CD14-positive monocyte (primary cell): Measurements from ENCODE around the gene FOXO3. TPM values are rescaled to one million over a fixed set of nuclear protein-coding genes. Genes with fewer than 3 reads are reported as not detected.

Experiments
- DNase-seq, 3 donors: peaks; one replicate each; pipeline ENCODE4 v3.0.0-alpha.2; 2011 to 2022
- H2AFZ ChIP-seq: 2 replicates; pipeline ENCODE4 v1.6.0; 2012; ENCODE audit warnings: mild to moderate bottlenecking, low read depth, low read length, inconsistent platforms; ENCODE audit not compliant: insufficient read depth, poor library complexity, severe bottlenecking
- H3K27ac ChIP-seq, 2 donors: 1 replicate in 1 of 2; 2 replicates in 1 of 2; pipeline ENCODE4 v1.5.1; 2012 to 2013; ENCODE audit warnings: low read length in 2 of 2, control low read depth in 1 of 2, inconsistent platforms in 1 of 2, low read depth in 1 of 2, mild to moderate bottlenecking in 1 of 2
- H3K27me3 ChIP-seq, 2 donors: one replicate each; pipeline versions ENCODE4 v1.6.0 to v1.6.1; 2011 to 2013; ENCODE audit warnings: low read length in 2 of 2; ENCODE audit not compliant: control insufficient read depth in 2 of 2, insufficient read depth in 2 of 2
- H3K36me3 ChIP-seq, 2 donors: replicated peaks in 1 of 2; 1 replicate in 1 of 2; 2 replicates in 1 of 2; pipeline versions ENCODE4 v1.5.1 to v1.6.1; 2012 to 2013; ENCODE audit warnings: low read length in 2 of 2, control low read depth in 1 of 2, inconsistent platforms in 1 of 2, mild to moderate bottlenecking in 1 of 2; ENCODE audit not compliant: insufficient read depth in 2 of 2, control insufficient read depth in 1 of 2
- H3K4me1 ChIP-seq, 2 donors: 1 replicate in 1 of 2; 2 replicates in 1 of 2; pipeline versions ENCODE4 v1.5.1 to v1.6.1; 2012 to 2013; ENCODE audit warnings: low read length in 2 of 2, control low read depth in 1 of 2, inconsistent platforms in 1 of 2, mild to moderate bottlenecking in 1 of 2, moderate library complexity in 1 of 2; ENCODE audit not compliant: insufficient read depth in 2 of 2, control insufficient read depth in 1 of 2
- H3K4me2 ChIP-seq: replicated peaks from 2 replicates; pipeline ENCODE3; 2012; ENCODE audit warnings: low read length, moderate library complexity, mild to moderate bottlenecking; ENCODE audit not compliant: poor library complexity, severe bottlenecking; ENCODE audit errors: extremely low read depth
- H3K4me3 ChIP-seq, 3 experiments: fragments of 200-600 bp in 1 of 3; sonication (generic) in 1 of 3; replicated peaks in 1 of 3; 1 replicate in 2 of 3; 2 replicates in 1 of 3; pipeline ENCODE4 v1.5.1; 2011 to 2013; ENCODE audit warnings: low read length in 3 of 3, mild to moderate bottlenecking in 3 of 3, control low read depth in 2 of 3, low read depth in 2 of 3, inconsistent platforms in 1 of 3, moderate library complexity in 1 of 3
- H3K79me2 ChIP-seq: 2 replicates; pipeline ENCODE4 v1.6.0; 2012; ENCODE audit warnings: mild to moderate bottlenecking, control low read depth, inconsistent platforms, low read length, moderate library complexity; ENCODE audit not compliant: insufficient read depth
- H3K9ac ChIP-seq: 2 replicates; pipeline ENCODE4 v1.6.0; 2017; ENCODE audit warnings: low read length, mild to moderate bottlenecking; ENCODE audit not compliant: insufficient read depth, poor library complexity, severe bottlenecking
- H3K9me3 ChIP-seq, 2 donors: replicated peaks in 1 of 2; 1 replicate in 1 of 2; 2 replicates in 1 of 2; pipeline versions ENCODE4 v1.5.1 to v1.6.1; 2012 to 2013; ENCODE audit warnings: low read length in 2 of 2, control low read depth in 1 of 2; ENCODE audit not compliant: control insufficient read depth in 1 of 2, insufficient read depth in 1 of 2
- H4K20me1 ChIP-seq: 2 replicates; pipeline ENCODE4 v1.6.0; 2012; ENCODE audit warnings: mild to moderate bottlenecking, low read length, control low read depth, moderate library complexity; ENCODE audit not compliant: insufficient read depth
- H3K27ac Mint-ChIP-seq, 7 donors: one replicate each; pipeline ENCODE4 v1.8.0; 2020; ENCODE audit warnings: mild to moderate bottlenecking in 7 of 7, mixed read lengths in 7 of 7, moderate library complexity in 6 of 7, inconsistent platforms in 2 of 7
- H3K27me3 Mint-ChIP-seq, 3 donors: one replicate each; pipeline ENCODE4 v1.8.0; 2021 to 2022; ENCODE audit warnings: low read depth in 3 of 3, mild to moderate bottlenecking in 3 of 3, mixed read lengths in 3 of 3, moderate library complexity in 3 of 3, inconsistent platforms in 1 of 3
- H3K36me3 Mint-ChIP-seq, 2 donors: one replicate each; pipeline ENCODE4 v1.8.0; 2020; ENCODE audit warnings: mixed read lengths in 2 of 2, inconsistent platforms in 1 of 2, mild to moderate bottlenecking in 1 of 2
- H3K4me1 Mint-ChIP-seq: one replicate; pipeline ENCODE4 v1.8.0; 2020; ENCODE audit warnings: mild to moderate bottlenecking, mixed read lengths
- H3K4me3 Mint-ChIP-seq, 2 donors: one replicate each; pipeline ENCODE4 v1.8.0; 2020; ENCODE audit warnings: mild to moderate bottlenecking in 2 of 2, mixed read lengths in 2 of 2, moderate library complexity in 1 of 2
- H3K9me3 Mint-ChIP-seq, 7 donors: one replicate each; pipeline ENCODE4 v1.8.0; 2020 to 2022; ENCODE audit warnings: mixed read lengths in 7 of 7, mild to moderate bottlenecking in 6 of 7, moderate library complexity in 6 of 7, inconsistent platforms in 2 of 7
- WGBS: methylation state at CpG from one replicate; pipeline ENCODE4 v1.1.5; 2013; ENCODE audit warnings: missing lambda C conversion rate; ENCODE audit not compliant: insufficient coverage; 5-methylcytosine and 5-hydroxymethylcytosine counted together
- intact Hi-C, 2 donors: fragments of 100-400 bp; cut with micrococcal nuclease; formaldehyde crosslinking; loops; one replicate each; pipeline versions ENCODE4 v1.15.0 to v1.15.1; 2023
- polyA plus RNA-seq, 3 donors: library from polyadenylated mRNA; depleted of rRNA in 1 of 3; unstranded in 2 of 3; stranded (reverse) in 1 of 3; fragments of 300-500 nt in 2 of 3; fragments of >200 nt in 1 of 3; fragmentation: Illumina TruSeq in 2 of 3; gene quantifications; 1 replicate in 2 of 3; 2 replicates in 1 of 3; pipeline ENCODE4 v1.2.3, GENCODE V29; 2012 to 2021
- TF ChIP-seq, protein P1 (sequence below): fragments of 200-600 bp; IDR thresholded peaks from one replicate; pipeline ENCODE4 v1.8.0; 2022; ENCODE audit warnings: antibody characterized with exemption, mild to moderate bottlenecking

Gene FOXO3
- polyA plus RNA-seq, 3 donors, result 15.4 to 23.2 (median 17.5) TPM

- H3K27me3 ChIP-seq, result no peaks in the 10 kb centered on the region
- peak overlapping the region; percentile 35 for H3K4me2 ChIP-seq
- WGBS, result no CpG with 5 or more reads among the region's 1 CpG
- H4K20me1 ChIP-seq, result peaks cover 98% of the 10 kb centered on the region
- H3K4me3 Mint-ChIP-seq, result peak overlapping the region in 1 of 2 donors; percentile 65
- no peaks in the 10 kb centered on the region for H3K9me3 Mint-ChIP-seq
- no peak overlapping the region for H2AFZ ChIP-seq
- no peak overlapping the region for H3K9ac ChIP-seq
- H3K36me3 ChIP-seq, result peaks cover 8 to 35% of the 10 kb centered on the region in 2 donors
- no peaks in the 10 kb centered on the region for H3K9me3 ChIP-seq
- H3K27me3 Mint-ChIP-seq, result peaks cover 0 to 5% (median 0%) of the 10 kb centered on the region in 3 donors
- DNase-seq, result peak in 2 of 3 donors; percentile 51 to 61
- intact Hi-C loops, result no loop called here
- H3K4me1 ChIP-seq, result peaks cover 41 to 47% of the 10 kb centered on the region in 2 donors
- H3K79me2 ChIP-seq, result peaks cover 90% of the 10 kb centered on the region
- TF ChIP-seq, protein P1, sequence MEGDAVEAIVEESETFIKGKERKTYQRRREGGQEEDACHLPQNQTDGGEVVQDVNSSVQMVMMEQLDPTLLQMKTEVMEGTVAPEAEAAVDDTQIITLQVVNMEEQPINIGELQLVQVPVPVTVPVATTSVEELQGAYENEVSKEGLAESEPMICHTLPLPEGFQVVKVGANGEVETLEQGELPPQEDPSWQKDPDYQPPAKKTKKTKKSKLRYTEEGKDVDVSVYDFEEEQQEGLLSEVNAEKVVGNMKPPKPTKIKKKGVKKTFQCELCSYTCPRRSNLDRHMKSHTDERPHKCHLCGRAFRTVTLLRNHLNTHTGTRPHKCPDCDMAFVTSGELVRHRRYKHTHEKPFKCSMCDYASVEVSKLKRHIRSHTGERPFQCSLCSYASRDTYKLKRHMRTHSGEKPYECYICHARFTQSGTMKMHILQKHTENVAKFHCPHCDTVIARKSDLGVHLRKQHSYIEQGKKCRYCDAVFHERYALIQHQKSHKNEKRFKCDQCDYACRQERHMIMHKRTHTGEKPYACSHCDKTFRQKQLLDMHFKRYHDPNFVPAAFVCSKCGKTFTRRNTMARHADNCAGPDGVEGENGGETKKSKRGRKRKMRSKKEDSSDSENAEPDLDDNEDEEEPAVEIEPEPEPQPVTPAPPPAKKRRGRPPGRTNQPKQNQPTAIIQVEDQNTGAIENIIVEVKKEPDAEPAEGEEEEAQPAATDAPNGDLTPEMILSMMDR, result no peak
- peaks cover 38 to 47% of the 10 kb centered on the region in 2 donors for H3K36me3 Mint-ChIP-seq
- H3K27ac Mint-ChIP-seq, result peak overlapping the region; percentile 72 to 92 (median 85)
- peaks cover 77% of the 10 kb centered on the region for H3K4me1 Mint-ChIP-seq
- peak overlapping the region in 1 of 3 experiments; percentile 23 for H3K4me3 ChIP-seq
- H3K27ac ChIP-seq, result peak overlapping the region in 1 of 2 donors; percentile 67
Observed at GRCh38 chr6:108576709-108577108, 16.0 kb downstream of the FOXO3 start.

DNA sequence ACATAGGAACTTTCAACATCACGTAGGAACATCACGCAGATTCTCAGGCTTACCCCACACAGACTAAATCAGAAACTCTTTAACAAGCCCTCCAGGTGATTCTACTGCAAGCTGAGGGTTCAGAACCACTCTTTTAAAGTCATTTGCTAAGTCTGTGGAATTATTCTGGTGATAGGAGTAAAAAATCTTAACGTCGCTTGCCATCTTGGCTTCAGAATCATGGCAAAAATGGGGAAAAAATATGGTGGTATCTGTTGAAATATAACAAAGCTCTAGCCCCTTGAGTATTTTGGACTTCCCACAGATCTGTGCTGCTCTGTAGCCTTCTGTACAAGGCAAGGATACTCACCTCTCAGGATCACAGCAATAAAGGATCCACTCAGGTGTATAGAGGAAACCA, 17.4 kb downstream of the FOXO3 start:
- TF ChIP-seq, protein P1, result no peak
- peaks cover 84% of the 10 kb centered on the region for H3K4me1 Mint-ChIP-seq
- Histone ChIP-seq H3K4me2 (no peak overlapping the region), H3K79me2 (peaks cover 92% of the 10 kb centered on the region), H3K36me3 (peaks cover 0 to 24% of the 10 kb centered on the region in 2 donors), H3K4me3 (no peak overlapping the region), H3K27ac (no peak overlapping the region), H3K9me3 (no peaks in the 10 kb centered on the region), H2AFZ (no peak overlapping the region), H3K4me1 (peaks cover 46 to 53% of the 10 kb centered on the region in 2 donors), H3K27me3 (no peaks in the 10 kb centered on the region), H4K20me1 (peaks cover 98% of the 10 kb centered on the region), H3K9ac (no peak overlapping the region)
- H3K4me3 Mint-ChIP-seq, result no peak overlapping the region
- no peak for DNase-seq
- no CpG with 5 or more reads among the region's 4 CpGs for WGBS
- peaks cover 37 to 40% of the 10 kb centered on the region in 2 donors for H3K36me3 Mint-ChIP-seq
- H3K27me3 Mint-ChIP-seq, result peaks cover 0 to 3% (median 0%) of the 10 kb centered on the region in 3 donors
- H3K27ac Mint-ChIP-seq, result no peak overlapping the region
- no peaks in the 10 kb centered on the region for H3K9me3 Mint-ChIP-seq
- intact Hi-C loops, result no loop called here
